ENCODE data around the gene RNF220. TPM values are rescaled to one million over a fixed set of nuclear protein-coding genes. Genes with fewer than 3 reads are reported as not detected.
A peak's percentile ranks its signal among the peaks of the same experiment; 100 is the strongest.

RNF220 gene
- total RNA-seq, 4 donors from 2014 or later, result 112 to 134 (median 132) TPM

DNA sequence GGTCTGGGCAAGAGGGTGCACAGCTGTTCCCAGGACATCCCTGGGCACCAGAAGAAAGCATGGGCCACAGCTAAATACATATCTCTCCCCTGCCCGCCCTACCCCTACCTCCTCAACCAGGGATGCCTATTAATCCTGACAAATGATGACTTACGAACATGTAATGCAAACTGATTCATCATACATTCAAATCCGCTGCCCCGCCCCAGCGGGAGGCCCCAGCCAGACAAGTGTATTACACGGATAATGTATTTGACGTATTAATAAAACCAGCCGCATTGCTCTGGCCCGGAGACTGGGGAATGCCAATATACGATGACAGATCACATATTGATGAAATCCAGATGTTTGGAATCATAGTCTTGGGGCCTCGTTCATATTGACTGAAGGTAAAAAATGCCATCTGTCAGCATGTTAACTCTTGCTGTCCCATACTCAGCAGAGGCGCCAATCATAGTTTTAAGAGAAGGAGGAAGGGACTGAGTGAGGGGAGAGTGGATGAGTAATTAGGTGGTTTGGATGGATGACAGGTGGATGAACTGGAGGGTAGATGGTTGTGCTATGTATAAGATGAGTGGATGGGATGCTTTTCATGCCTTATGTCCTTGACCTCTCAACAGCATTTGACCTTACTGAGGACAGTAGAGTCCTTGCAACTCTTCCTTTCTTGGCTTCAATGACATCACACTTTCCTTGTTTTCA is 201.0 kb downstream of the RNF220 start:
- TF ChIP-seq EP300 (IDR thresholded peaks at IDR 0.05) (no peak), POLR2AphosphoS5 (IDR thresholded peaks at IDR 0.05) (no peak), POLR2A (IDR thresholded peaks at IDR 0.05) (no peak), CTCF (IDR thresholded peaks at IDR 0.05) (no peak)
- no peak overlapping the region for H3K27ac ChIP-seq
- H3K27me3 ChIP-seq, result peaks cover 58% of the 10 kb centered on the region
- no peak for ATAC-seq
- no peaks in the 10 kb centered on the region for H3K36me3 ChIP-seq
- 63 to 77% methylated on average over 4 to 11 of the region's 12 CpGs for WGBS, 2 donors (ENCODE audit: low coverage in 1 of 2)
- peaks cover 0 to 4% (median 0%) of the 10 kb centered on the region in 3 donors for H3K4me1 ChIP-seq
- H3K4me3 ChIP-seq, result no peak overlapping the region
- no peaks in the 10 kb centered on the region for H3K9me3 ChIP-seq

DNA sequence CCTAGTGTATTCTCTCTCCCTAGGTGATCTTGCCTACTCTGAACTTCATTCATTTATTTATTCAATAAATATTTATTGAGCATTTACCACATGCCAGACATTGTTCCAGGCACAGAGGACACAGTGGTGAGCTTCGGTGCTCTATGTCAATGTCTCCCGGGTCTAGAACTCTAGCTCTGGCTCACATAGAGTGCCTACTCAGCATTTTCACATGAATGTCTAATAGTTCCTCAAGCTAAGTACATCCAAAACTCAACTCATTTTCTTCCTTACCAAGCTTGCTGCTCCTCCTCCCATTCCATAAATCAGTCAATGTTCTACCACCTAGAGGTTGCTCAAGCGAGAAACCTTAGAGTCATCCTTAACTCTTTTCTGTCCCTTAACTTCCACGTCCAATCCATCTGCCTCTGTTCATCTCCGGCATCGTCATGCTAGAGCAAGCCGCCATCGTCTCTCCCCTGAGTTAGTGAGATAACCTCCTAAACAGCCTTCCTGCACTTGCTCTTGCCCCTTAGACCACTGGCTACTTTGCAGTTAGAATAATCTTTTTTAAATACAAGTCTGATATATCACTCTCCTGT is 201.7 kb downstream of the RNF220 start:
- WGBS, 2 donors (ENCODE audit: low coverage in 1 of 2), result 73 to 79% methylated on average over 8 of the region's 8 CpGs
- no peak for ATAC-seq
- no peaks in the 10 kb centered on the region for H3K36me3 ChIP-seq
- no peak overlapping the region for H3K4me3 ChIP-seq
- H3K27me3 ChIP-seq, result peaks cover 54% of the 10 kb centered on the region
- no peaks in the 10 kb centered on the region for H3K9me3 ChIP-seq
- peaks cover 0 to 4% (median 0%) of the 10 kb centered on the region in 3 donors for H3K4me1 ChIP-seq
- no peak for TF ChIP-seq POLR2A (IDR thresholded peaks at IDR 0.05)
- H3K27ac ChIP-seq, result no peak overlapping the region

DNA sequence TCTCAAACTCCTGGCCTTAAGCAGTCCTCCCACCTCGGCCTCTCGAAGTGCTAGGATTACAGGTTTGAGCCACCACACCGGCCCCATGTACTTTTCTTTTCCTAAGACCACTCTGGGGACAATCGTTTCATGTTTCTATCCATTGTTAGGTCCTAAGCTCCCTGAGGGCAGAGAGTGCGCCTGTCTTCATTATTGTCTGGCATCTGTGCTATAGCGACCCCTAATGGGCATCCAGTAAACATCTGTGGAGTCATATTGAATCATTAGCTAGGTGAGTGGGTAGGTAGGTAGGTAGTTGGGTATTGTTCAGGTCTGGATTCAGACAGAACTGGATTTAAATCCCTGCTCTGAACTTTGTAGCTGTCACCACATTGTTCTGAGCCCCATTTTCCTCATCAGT is 203.1 kb downstream of the RNF220 start:
- H3K4me1 ChIP-seq, result peaks cover 0 to 4% (median 0%) of the 10 kb centered on the region in 3 donors
- WGBS, 2 donors (ENCODE audit: low coverage in 1 of 2), result 55 to 100% methylated on average over 3 to 4 of the region's 6 CpGs
- no peak for ATAC-seq
- TF ChIP-seq CTCF (IDR thresholded peaks at IDR 0.05) (no peak), POLR2A (IDR thresholded peaks at IDR 0.05) (no peak), EP300 (IDR thresholded peaks at IDR 0.05) (no peak), POLR2AphosphoS5 (IDR thresholded peaks at IDR 0.05) (no peak)
- H3K27me3 ChIP-seq, result peaks cover 41% of the 10 kb centered on the region
- no peak overlapping the region for H3K4me3 ChIP-seq
- H3K27ac ChIP-seq, result no peak overlapping the region
- no peaks in the 10 kb centered on the region for H3K9me3 ChIP-seq
- H3K36me3 ChIP-seq, result no peaks in the 10 kb centered on the region

GRCh38 chr1:44609412-44609767 is 204.3 kb downstream of the RNF220 start:
- Histone ChIP-seq H3K4me3 (no peak overlapping the region), H3K9me3 (no peaks in the 10 kb centered on the region), H3K27me3 (peaks cover 28% of the 10 kb centered on the region), H3K27ac (no peak overlapping the region), H3K4me1 (peaks cover 0 to 4% (median 0%) of the 10 kb centered on the region in 3 donors), H3K36me3 (no peaks in the 10 kb centered on the region)
- 0 to 49% methylated on average over 2 to 4 of the region's 10 CpGs for WGBS, 2 donors (ENCODE audit: low coverage in 1 of 2)
- TF ChIP-seq CTCF (IDR thresholded peaks at IDR 0.05), result peak in 3 of 4 experiments; percentile 71 to 76 (median 75)
- no peak for TF ChIP-seq POLR2AphosphoS5 (IDR thresholded peaks at IDR 0.05)
- ATAC-seq, result peak; percentile 71

DNA sequence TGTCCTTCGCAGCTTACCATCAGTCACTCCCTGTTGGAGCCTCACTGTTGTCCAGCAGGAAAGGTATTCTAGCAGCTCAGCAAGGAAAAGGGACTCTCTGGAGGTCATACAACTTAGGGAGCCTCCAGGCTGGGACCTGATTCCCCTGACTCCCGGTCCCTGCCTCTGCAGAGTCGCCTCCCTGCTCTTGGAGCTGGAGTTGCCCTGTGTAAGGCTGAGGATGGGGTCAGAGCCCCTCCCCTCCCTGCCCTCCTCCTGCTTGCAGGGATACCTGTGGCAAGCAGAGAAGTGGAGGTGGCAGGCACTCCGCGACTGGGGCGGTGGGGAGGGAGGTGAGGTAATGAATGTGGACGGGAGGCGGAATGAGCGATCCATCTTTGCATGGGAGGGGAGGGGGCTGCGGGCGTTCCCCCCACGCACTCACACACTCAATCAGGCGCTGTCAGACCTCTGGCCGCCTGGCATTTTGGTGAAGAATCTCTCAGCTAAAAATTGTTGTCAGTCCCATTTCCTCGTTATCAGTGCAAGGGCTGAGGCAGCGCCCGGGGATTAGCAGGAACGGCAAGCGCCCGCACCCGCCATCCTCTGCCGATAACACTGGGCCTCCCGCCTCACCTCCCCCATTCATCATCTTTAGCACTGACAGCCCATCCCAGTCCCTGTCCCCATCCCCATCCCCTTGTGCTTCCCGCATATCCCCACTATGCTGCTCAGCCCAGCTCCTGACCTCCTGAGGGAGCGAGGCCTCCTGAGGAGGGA is 204.9 kb downstream of the RNF220 start:
- Histone ChIP-seq H3K9me3 (no peaks in the 10 kb centered on the region), H3K4me3 (no peak overlapping the region), H3K27me3 (peaks cover 26% of the 10 kb centered on the region), H3K36me3 (no peaks in the 10 kb centered on the region), H3K4me1 (peaks cover 0 to 4% (median 0%) of the 10 kb centered on the region in 3 donors), H3K27ac (no peak overlapping the region)
- no peak for ATAC-seq
- 76 to 77% methylated on average over 2 to 12 of the region's 25 CpGs for WGBS, 2 donors (ENCODE audit: low coverage in 1 of 2)
- TF ChIP-seq EP300 (IDR thresholded peaks at IDR 0.05), result no peak
- no peak for TF ChIP-seq POLR2A (IDR thresholded peaks at IDR 0.05)
- no peak for TF ChIP-seq POLR2AphosphoS5 (IDR thresholded peaks at IDR 0.05)
- no peak for TF ChIP-seq CTCF (IDR thresholded peaks at IDR 0.05)
